CD4-positive, alpha-beta T cell treated with Interleukin-1 beta for 1 hour (primary cell): ENCODE results near the gene NOP56.

Experiments
- DNase-seq, 2 donors: peaks; one replicate each; pipeline ENCODE4 v3.0.0-alpha.2; 2020 to 2022

The NOP56 gene

DNA sequence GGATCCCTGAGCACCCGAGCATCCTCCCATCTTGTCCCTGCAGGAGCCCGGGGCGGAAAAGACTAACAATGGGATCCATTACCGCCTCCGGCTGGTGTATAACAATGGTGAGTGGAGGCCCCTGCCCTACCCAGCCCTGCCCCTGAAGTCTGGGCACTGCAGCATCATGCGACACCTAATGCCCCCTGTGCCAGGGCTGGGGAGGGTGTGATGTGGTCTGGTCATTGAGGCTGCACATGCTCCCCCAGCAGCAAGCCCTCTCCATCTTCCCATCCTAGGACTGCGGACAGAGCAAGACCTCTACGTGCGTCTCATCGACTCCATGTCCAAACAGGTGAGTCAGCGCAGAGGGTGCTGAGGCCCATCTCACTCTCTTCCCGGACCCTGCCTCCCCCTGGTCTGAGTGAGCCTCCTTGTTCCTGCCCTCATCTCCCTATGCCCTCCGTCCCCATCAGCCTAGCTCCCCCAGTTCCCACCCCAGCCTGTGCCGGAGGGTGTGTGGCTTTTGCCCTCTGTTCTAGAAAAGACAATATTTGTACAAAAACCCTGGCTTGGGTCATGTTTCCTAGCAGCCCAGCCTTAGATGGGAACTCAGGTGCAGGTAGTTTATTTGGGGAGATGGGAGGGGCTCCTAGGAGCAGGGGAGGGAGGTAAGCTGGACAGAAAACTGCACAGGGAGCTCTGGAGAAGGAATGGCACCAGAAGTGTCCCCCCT is 53.7 kb downstream of the NOP56 start:
- DNase-seq, result no peak

DNA sequence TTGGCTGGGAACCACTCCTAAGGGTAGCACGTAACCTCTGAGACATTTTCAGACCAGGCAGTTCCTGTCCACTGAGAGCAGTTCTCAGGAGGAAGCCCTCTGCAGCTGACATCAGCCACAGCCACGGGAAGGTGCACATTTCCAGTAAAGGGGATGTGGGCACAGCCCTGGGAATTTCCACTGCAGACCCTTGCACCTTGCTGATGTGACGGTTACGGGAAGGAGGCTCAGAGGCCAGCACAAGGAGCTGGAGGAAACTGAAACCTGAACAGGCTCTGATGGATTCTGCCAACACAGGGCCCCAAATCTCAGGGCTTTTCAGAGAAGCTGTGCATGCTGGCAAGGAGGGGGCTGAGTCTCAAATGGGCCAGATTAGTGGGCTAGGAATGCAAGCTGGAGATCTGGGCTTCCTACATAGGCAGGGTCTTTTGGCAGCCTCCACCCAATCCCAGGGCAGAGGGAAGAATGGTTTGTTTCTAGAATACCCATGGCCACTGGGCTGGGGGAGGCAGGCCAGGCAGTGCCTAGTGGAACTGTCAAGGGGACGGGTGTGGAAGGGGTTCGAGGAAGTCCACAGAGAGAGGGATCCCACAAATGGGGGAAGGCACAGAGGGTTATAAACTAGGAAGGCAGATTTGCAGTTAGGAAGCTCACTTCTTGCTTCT is 54.4 kb downstream of the NOP56 start:
- no peak for DNase-seq

DNA sequence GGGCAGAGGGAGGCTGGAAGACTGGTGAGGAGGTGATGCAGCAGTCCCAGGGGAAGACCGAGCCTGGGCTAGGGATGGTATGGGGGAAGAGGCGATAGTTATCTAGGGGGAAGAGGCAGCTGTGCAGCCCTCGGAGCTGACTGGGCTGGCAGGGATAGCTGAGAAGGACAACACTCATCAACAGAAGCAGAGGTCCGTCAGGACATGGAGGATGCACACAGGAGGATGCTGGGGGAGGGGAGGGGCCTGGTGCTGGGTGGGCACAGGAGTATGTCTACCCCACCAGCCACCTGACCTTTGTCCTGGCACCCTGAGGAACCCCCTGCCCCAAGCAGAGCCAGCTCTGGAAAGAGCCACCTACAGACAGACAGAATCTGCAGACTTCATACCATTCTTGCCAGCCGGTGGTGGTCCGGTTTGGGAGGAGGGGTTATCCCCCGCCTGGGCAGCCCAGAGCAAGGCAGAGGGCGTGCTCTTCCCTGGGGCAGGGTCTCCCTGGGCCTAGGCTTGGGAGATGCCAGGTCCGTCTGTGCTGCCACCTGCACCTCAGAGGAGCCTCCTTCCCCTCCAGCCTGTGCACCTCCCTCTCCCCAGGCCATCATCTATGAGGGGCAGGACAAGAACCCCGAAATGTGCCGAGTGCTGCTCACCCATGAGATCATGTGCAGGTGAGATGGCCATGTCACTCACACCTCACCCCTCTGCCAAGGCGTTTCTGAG is 55.1 kb downstream of the NOP56 start:
- no peak for DNase-seq
